Bronchial epithelial cell (primary cell): ENCODE data around the gene CIB1. TPM values are rescaled to one million over a fixed set of nuclear protein-coding genes. Genes with fewer than 3 reads are reported as not detected.

ENCODE experiments used
- DNase-seq: peaks from one replicate; pipeline ENCODE4 v3.0.0-alpha.2; 2010; ENCODE audit warnings: low read depth
- FAIRE-seq: peaks from 2 replicates; lab custom pipeline; 2011; peaks lifted over from hg19 to GRCh38; lab: Jason Lieb, UNC
- H3K27me3 ChIP-seq: 2 replicates; pipeline ENCODE4 v1.5.1; 2011; ENCODE audit warnings: low read length; ENCODE audit not compliant: control insufficient read depth, insufficient read depth
- H3K36me3 ChIP-seq: 2 replicates; pipeline ENCODE4 v1.5.1; 2011; ENCODE audit warnings: low read length; ENCODE audit not compliant: control insufficient read depth, insufficient read depth
- H3K4me3 ChIP-seq: 2 replicates; pipeline ENCODE4 v1.5.1; 2011; ENCODE audit warnings: mild to moderate bottlenecking, low read depth, low read length, control low read depth
- CTCF ChIP-seq: IDR thresholded peaks from 2 replicates; pipeline ENCODE4 v1.5.1; 2011; ENCODE audit warnings: mild to moderate bottlenecking, moderate library complexity, low read length, control low read depth, inconsistent platforms; ENCODE audit not compliant: insufficient read depth, severe bottlenecking
- total RNA-seq: library from RNA; depleted of rRNA; stranded (reverse); fragments of >200 nt; gene quantifications from 2 replicates; pipeline ENCODE4 v1.2.1, GENCODE V29; 2014

The CIB1 gene
- total RNA-seq, 1 donor from 2014 or later = 41.1 TPM

- FAIRE-seq (no peak), DNase-seq (no peak)
- H3K36me3 ChIP-seq = no peaks in the 10 kb centered on the region
- no peaks in the 10 kb centered on the region for H3K27me3 ChIP-seq
- TF ChIP-seq CTCF = no peak
- H3K4me3 ChIP-seq = no peak overlapping the region
Observed at GRCh38 chr15:90187257-90187868, 46.4 kb downstream of the CIB1 start.

GRCh38 chr15:90184786-90185704 is 48.7 kb downstream of the CIB1 start:
- FAIRE-seq (no peak), DNase-seq (peak; percentile 18)
- H3K36me3 ChIP-seq = no peaks in the 10 kb centered on the region
- peak overlapping the region; percentile 90 for H3K4me3 ChIP-seq
- no peak for TF ChIP-seq CTCF
- no peaks in the 10 kb centered on the region for H3K27me3 ChIP-seq

- TF ChIP-seq CTCF = peak; percentile 8
- DNase-seq (peak; percentile 86), FAIRE-seq (no peak)
- Histone ChIP-seq H3K4me3 (peak overlapping the region; percentile 90), H3K27me3 (no peaks in the 10 kb centered on the region), H3K36me3 (no peaks in the 10 kb centered on the region)
Observed at GRCh38 chr15:90184119-90184785, 49.5 kb downstream of the CIB1 start.

GRCh38 chr15:90181776-90182175 is 52.0 kb downstream of the CIB1 start:
- no peaks in the 10 kb centered on the region for H3K27me3 ChIP-seq
- H3K4me3 ChIP-seq = no peak overlapping the region
- FAIRE-seq (no peak), DNase-seq (no peak)
- no peaks in the 10 kb centered on the region for H3K36me3 ChIP-seq
- TF ChIP-seq CTCF = no peak

Other genes starting within 250 kb of the CIB1 start
- gene ZNF710, start 232.6 kb downstream of the CIB1 start, total RNA-seq = 7.6 and 11.9 TPM in 2 replicates
- 29.5 and 59.0 TPM in 2 replicates for gene IDH2, start 131.5 kb downstream of the CIB1 start, total RNA-seq
- gene SEMA4B, start 32.6 kb downstream of the CIB1 start, total RNA-seq = 90.6 and 156 TPM in 2 replicates
- 2.0 and 2.9 TPM in 2 replicates for gene GDPGP1, start 268 bp upstream of the CIB1 start, total RNA-seq
- under 0.01 TPM in 2 replicates for gene TTLL13, start 15.6 kb upstream of the CIB1 start, total RNA-seq
- gene NGRN, start 31.7 kb upstream of the CIB1 start, total RNA-seq = 99.1 and 114 TPM in 2 replicates
- gene ZNF774, start 118.3 kb upstream of the CIB1 start, total RNA-seq = 3.3 and 4.2 TPM in 2 replicates
- 163 and 276 TPM in 2 replicates for gene IQGAP1, start 154.3 kb upstream of the CIB1 start, total RNA-seq